ENCODE results near the gene SETD5.
"Not testable (repeated sequence)": the region's sequence is repeated elsewhere in the genome, so short reads cannot be mapped to it uniquely, and the experiment has no call there.

Gene SETD5

DNA sequence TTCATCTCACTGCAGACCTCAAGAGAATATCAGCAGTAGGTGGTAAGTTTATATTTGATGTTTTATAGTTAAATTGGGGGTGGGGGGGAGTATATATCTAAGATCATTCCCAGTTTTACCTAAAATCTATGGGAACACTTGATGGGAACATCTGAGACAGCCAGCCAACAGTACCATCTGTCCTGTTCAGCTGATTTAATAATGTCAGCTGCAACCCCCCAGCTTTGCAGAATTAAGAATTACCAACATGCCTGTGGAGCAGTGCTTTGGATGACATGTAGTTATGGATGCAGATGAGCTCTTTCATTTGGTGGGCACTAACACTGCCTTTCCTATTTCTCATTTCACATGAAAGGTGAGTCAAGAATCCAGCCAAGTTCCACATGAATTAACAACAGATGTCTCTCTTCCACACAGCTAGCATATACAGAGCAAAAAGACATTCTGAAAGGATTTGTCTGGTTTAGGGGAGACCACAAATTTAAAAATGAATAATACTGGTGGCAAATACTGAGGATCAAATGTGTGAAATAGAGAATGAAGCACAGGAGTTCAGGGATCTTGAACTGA lies 76.2 kb downstream of the SETD5 start:
- in situ Hi-C loops (cut with HindIII; ENCODE audit: low sequenced_read_pairs) = no loop called here
- H3K4me3 ChIP-seq (ENCODE audit: low read depth, low read length) = no peak overlapping the region
- TF ChIP-seq, protein P1, sequence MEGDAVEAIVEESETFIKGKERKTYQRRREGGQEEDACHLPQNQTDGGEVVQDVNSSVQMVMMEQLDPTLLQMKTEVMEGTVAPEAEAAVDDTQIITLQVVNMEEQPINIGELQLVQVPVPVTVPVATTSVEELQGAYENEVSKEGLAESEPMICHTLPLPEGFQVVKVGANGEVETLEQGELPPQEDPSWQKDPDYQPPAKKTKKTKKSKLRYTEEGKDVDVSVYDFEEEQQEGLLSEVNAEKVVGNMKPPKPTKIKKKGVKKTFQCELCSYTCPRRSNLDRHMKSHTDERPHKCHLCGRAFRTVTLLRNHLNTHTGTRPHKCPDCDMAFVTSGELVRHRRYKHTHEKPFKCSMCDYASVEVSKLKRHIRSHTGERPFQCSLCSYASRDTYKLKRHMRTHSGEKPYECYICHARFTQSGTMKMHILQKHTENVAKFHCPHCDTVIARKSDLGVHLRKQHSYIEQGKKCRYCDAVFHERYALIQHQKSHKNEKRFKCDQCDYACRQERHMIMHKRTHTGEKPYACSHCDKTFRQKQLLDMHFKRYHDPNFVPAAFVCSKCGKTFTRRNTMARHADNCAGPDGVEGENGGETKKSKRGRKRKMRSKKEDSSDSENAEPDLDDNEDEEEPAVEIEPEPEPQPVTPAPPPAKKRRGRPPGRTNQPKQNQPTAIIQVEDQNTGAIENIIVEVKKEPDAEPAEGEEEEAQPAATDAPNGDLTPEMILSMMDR (IDR thresholded peaks at IDR 0.05; ENCODE audit: low read depth, low read length, missing control alignments) = no peak
- no peak for DNase-seq (ENCODE audit: low read depth)

DNA sequence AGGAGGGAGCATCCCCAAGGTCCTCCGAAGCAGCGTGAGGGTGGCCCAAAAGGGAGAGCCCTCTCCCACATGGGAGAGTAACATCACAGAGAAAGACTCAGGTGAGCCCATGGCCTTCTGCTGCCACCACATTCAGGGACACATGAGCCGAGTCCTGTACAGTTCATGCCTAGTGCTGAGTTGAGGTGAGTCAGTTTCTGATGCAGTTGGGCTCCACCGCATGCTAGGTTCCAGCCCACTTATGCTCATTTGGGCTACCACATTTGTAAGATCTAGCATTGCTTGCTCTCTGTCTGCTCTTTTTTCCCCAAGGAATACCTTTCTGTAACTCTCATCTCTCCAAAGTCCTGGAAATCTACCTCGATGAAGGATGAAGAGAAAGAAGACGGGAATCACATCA lies 77.1 kb downstream of the SETD5 start:
- DNase-seq (ENCODE audit: low read depth) = no peak
- TF ChIP-seq, protein P1 (IDR thresholded peaks at IDR 0.05; ENCODE audit: low read depth, low read length, missing control alignments) = no peak
- H3K4me3 ChIP-seq (ENCODE audit: low read depth, low read length) = no peak overlapping the region
- in situ Hi-C loops (cut with HindIII; ENCODE audit: low sequenced_read_pairs) = no loop called here

DNA sequence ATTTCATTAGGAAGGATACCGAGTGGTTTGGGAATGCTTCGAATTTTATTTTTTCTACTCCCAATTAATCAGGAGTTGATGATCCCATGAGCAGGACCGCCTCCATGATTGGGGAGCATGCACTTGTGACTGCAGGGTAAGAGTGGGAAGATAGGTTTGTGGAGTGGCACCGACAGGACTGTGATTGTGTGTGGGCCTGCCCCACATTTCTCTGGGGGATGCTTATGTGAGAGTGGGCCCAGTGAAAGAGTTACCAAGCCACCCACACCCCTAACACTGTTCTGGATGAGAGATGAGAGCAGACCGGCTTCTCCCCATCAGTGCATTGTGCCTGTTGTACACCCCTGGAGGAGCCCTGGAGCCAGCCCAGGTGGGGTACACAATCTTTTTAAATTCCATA lies 79.5 kb downstream of the SETD5 start:
- TF ChIP-seq, protein P1 (IDR thresholded peaks at IDR 0.05; ENCODE audit: low read depth, low read length, missing control alignments) = no peak
- no peak for DNase-seq (ENCODE audit: low read depth)
- H3K4me3 ChIP-seq (ENCODE audit: low read depth, low read length) = no peak overlapping the region
- in situ Hi-C loops (cut with HindIII; ENCODE audit: low sequenced_read_pairs) = loop anchor here (25.0 kb wide), 1 partner anchor 210 kb away; no protein-coding TSS in a partner anchor

DNA sequence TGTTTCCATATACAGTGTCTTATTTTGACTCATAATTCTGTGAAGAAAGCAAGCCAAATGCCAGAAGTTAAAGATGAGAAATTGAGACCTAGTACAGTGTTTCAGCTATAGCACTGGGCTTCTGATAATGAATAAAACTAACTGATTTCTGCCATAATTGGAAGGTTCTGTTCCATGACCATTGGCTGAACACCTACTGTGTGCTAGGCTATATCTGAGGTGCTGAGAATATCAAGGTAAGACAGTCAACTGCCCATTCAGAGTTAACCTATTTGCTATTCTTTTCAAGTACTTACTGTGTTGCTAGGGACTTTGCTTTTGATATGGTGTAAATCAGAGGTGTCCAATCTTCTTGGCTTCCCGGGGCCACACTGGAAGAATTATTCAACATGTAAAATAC lies 82.8 kb downstream of the SETD5 start:
- in situ Hi-C loops (cut with HindIII; ENCODE audit: low sequenced_read_pairs) = loop anchor here (25.0 kb wide), 1 partner anchor 207 kb away; no protein-coding TSS in a partner anchor
- TF ChIP-seq, protein P1 (IDR thresholded peaks at IDR 0.05; ENCODE audit: low read depth, low read length, missing control alignments) = no peak
- DNase-seq (ENCODE audit: low read depth) = no peak
- no peak overlapping the region for H3K4me3 ChIP-seq (ENCODE audit: low read depth, low read length)

DNA sequence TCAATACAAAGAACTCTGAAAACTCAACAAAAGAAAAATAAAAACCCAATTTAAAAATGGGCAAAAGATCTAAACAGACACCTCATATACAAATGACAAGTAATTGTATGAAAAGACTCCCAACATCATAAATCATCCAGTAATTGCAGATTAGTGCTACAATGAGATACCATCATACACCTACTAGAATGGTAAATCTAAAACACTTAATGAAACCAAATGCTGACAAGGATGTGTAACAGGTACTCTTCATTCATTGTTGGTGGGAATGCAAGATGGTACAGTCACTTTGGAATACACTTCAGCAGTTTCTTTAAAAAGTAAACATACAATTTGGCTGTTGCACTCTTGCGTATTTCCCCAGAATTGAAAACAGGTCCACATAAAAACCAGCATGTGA lies 87.8 kb downstream of the SETD5 start:
- H3K4me3 ChIP-seq (ENCODE audit: low read depth, low read length) = no peak overlapping the region
- no peak for DNase-seq (ENCODE audit: low read depth)
- TF ChIP-seq, protein P1 (IDR thresholded peaks at IDR 0.05; ENCODE audit: low read depth, low read length, missing control alignments) = no peak
- in situ Hi-C loops (cut with HindIII; ENCODE audit: low sequenced_read_pairs) = loop anchor here (25.0 kb wide), 1 partner anchor 202 kb away; no protein-coding TSS in a partner anchor

DNA sequence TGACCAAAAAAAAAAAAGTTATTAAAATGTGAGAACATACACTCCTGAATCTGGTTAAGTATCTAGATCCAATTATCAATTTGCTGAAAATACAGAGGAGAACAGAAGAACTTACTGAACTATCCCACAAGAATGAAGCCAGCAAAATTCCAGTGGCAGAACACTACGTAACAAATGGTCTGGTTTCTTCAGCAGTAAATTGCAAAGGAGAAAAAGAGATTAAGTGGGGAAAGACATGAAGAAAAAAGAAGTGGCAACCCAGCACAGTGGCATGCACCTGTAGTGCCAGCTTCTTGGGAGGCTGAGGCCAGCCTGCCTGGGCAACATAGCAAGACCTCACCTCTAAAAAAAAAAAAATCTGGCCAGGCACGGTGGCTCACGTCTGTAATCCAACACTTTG lies 94.1 kb downstream of the SETD5 start:
- DNase-seq (ENCODE audit: low read depth) = no peak
- TF ChIP-seq, protein P1 (IDR thresholded peaks at IDR 0.05; ENCODE audit: low read depth, low read length, missing control alignments) = no peak
- in situ Hi-C loops (cut with HindIII; ENCODE audit: low sequenced_read_pairs) = loop anchor here (25.0 kb wide), 1 partner anchor 196 kb away; no protein-coding TSS in a partner anchor
- no peak overlapping the region for H3K4me3 ChIP-seq (ENCODE audit: low read depth, low read length)

DNA sequence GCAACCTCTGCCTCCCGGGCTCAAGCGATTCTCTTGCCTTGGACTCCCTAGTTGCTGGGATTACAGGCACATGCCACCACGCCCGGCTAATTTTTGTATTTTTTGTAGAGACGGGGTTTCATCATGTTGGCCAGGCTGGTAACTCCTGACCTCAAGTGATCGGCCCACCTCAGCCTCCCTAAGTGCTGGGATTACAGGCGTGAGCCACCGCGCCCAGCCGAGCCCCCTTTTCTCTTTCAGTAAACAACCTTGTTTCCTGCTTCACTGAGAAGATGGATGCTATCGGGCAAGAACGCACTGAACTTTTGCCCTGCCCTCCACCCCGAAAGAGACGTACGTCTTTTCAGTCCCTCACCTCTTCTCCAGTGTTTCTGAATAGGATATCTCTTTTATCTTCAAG lies 96.6 kb downstream of the SETD5 start:
- in situ Hi-C loops (cut with HindIII; ENCODE audit: low sequenced_read_pairs) = loop anchor here (25.0 kb wide), 1 partner anchor 193 kb away; no protein-coding TSS in a partner anchor
- DNase-seq (ENCODE audit: low read depth); H3K4me3 ChIP-seq (ENCODE audit: low read depth, low read length): not testable (repeated sequence)
